Lower leg skin (tissue), 3 donors: ENCODE results near the gene TTC38.

ENCODE experiments used
- CTCF ChIP-seq, 3 donors: fragments of 450-650 bp; IDR thresholded peaks; one replicate each; pipeline ENCODE4 v1.5.1; 2016; ENCODE audit warnings: antibody characterized with exemption in 3 of 3, mild to moderate bottlenecking in 3 of 3, moderate library complexity in 2 of 3
- POLR2A ChIP-seq, 2 donors: fragments of 450-650 bp; IDR thresholded peaks; one replicate each; pipeline ENCODE4 v1.6.1; 2016 to 2017; ENCODE audit warnings: antibody characterized with exemption in 2 of 2, mild to moderate bottlenecking in 1 of 2, moderate library complexity in 1 of 2

- TF ChIP-seq CTCF (IDR thresholded peaks at IDR 0.05): no peak
- TF ChIP-seq POLR2A (IDR thresholded peaks at IDR 0.05): no peak
Observed at GRCh38 chr22:46259374-46259773, 8.4 kb upstream of the TTC38 start.
